KBM-7 (cell line): ENCODE results near the gene TTBK1.

Source experiments
- DNase-seq: peaks from one replicate; pipeline ENCODE4 v3.0.0-alpha.2; 2015
- in situ Hi-C: fragments of 300-500 bp; cut with MboI; formaldehyde crosslinking; loops from 2 replicates; pipeline ENCODE4 v1.14.3; 2020; ENCODE audit warnings: low sequenced_read_pairs, low pct_unique_long_range_greater_than_20kb, mixed read lengths

Gene TTBK1

GRCh38 chr6:43242908-43243663 is at the start of gene TTBK1:
Gene TTBK1, plus strand, starts transcription at chr6:43243481. Its CDS starts 3,180 bp downstream, at chr6:43246661.
- in situ Hi-C loops, result no loop called here
- no peak for DNase-seq

DNA sequence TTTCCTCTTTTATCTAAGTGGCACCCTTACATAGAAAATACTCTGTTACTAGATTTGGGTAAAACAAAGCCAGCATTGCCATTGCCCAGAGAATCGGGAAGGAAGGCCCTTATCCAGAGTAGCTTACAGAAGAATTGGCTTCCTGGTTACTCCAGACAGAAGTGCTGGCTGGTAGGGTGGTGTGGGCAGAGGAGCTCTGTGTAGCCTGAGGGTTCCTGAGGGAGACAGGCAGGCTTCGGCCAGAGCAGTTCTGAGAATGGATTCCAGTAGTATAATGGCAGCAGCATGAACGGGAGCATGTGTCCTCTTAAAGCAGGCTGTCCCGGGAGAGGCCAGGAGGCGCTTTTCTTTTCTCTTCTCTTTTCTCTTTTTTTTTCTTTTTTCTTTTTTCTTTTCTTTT is 49.4 kb upstream of the TTBK1 start:
- in situ Hi-C loops, result no loop called here
- no peak for DNase-seq

DNA sequence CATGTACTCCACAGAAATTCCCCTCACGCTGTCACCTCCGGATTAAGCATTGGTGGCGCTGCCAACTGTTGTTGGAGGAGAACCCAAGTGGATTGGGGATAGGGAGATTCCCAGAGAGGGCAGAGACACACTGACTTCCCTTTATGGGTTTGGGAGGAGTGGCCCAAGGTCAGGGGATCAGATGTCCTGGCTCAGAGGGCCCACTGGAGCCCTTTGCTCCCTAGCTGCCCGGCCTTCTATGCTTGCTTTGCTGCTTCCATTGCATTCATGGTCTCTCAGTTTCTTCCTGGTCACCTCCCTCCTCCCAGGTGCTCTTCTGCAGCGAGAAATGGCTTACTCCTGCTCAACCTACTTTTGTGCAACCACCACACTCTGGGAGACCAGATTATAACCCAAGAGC is 46.9 kb upstream of the TTBK1 start:
- in situ Hi-C loops, result no loop called here
- DNase-seq, result no peak

DNA sequence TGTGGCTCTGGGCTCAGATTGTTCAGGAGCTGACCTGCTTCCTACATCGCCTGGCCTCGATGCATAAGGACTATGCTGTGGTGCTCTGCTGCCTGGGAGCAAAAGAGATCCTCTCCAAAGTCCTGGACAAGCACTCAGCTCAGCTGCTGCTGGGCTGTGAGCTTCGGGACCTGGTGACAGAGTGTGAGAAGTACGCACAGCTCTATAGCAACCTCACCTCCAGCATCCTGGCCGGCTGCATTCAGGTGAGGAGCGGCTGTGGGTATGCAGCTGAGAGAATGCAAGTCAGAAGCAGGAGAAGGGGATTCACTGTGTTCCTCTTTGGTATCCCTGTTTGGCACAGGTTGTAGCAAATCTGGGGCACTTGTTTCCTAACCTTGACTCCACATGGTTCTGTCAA is 43.4 kb upstream of the TTBK1 start:
- DNase-seq, result no peak
- in situ Hi-C loops, result no loop called here

- DNase-seq, result no peak
- in situ Hi-C loops, result no loop called here
Observed at GRCh38 chr6:43200541-43200940, 42.7 kb upstream of the TTBK1 start.

GRCh38 chr6:43202451-43202850 is 40.8 kb upstream of the TTBK1 start:
- DNase-seq, result no peak
- in situ Hi-C loops, result no loop called here

GRCh38 chr6:43203029-43203717 is 40.1 kb upstream of the TTBK1 start:
- DNase-seq, result no peak
- in situ Hi-C loops, result no loop called here

GRCh38 chr6:43203718-43204095 is 39.6 kb upstream of the TTBK1 start:
- DNase-seq, result no peak
- in situ Hi-C loops, result no loop called here

DNA sequence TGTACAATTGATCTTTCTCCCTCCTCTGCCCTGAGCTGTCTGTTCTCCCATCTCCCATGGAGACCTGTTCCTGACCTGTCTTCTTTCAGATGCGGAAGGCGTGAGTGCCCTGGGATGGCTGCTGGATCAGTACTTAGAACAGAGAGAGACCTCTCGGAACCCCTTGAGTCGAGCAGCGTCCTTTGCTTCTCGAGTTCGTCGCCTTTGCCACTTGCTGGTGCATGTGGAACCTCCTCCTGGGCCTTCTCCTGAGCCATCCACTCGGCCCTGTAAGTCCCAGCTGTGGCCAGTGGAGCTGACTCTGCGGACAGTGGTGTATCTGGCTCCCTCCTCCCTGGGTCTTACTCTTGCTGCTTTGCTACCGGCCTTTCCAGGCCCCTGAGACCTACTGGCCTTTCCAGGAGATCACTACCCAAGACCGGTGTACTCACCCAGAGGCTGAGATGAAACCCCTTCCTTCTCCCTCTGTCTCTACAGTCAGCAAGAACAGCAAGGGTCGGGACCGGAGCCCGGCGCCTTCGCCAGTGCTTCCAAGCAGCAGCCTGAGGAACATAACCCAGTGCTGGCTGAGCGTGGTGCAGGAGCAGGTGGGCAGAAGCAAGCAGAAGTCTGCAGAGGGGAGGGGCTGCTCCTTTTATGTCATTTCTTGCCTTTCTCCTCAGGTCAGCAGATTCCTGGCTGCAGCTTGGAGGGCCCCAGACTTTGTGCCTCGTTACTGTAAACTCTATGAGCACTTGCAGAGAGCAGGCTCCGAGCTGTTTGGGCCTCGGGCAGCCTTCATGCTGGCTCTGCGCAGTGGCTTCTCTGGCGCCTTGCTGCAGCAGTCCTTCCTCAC is 38.8 kb upstream of the TTBK1 start:
- in situ Hi-C loops, result no loop called here
- DNase-seq, result no peak

DNA sequence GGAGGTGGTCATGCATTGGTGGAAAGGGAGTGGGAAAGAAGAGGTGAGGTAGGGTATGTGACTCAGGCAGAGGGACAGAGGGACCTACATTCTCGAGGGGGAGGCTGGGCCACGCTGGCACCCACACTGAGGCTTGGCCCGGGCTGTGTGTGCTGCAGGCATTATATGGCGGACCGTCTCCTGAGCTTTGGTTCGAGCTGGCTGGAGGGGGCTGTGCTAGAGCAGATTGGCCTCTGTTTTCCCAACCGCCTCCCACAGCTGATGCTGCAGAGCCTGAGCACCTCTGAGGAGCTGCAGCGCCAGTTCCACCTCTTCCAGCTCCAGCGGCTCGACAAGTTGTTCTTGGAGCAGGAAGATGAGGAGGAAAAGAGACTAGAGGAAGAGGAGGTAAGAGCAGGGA is 37.4 kb upstream of the TTBK1 start:
- no peak for DNase-seq
- in situ Hi-C loops, result no loop called here

GRCh38 chr6:43207286-43207685 is 36.0 kb upstream of the TTBK1 start:
- in situ Hi-C loops, result no loop called here
- DNase-seq, result no peak

DNA sequence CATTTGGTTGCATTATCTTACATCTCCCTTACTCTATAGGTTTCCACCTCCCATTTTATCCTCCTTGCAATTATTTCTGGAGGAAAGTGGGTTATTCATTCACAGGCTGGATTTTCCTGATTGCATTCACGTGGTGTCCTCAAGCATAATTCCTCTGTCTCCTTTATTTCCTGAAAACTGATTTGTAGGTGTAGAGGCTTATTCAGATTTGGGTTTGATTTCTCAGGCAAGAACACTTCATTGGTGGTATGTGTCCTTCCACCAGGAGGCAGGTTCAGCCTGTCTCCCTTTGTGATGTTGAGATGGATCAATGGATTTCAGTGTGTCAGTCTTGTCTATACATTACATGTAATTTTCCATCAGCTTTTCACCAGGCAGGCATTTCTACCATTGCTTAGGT is 31.3 kb upstream of the TTBK1 start:
- in situ Hi-C loops, result no loop called here
- no peak for DNase-seq

DNA sequence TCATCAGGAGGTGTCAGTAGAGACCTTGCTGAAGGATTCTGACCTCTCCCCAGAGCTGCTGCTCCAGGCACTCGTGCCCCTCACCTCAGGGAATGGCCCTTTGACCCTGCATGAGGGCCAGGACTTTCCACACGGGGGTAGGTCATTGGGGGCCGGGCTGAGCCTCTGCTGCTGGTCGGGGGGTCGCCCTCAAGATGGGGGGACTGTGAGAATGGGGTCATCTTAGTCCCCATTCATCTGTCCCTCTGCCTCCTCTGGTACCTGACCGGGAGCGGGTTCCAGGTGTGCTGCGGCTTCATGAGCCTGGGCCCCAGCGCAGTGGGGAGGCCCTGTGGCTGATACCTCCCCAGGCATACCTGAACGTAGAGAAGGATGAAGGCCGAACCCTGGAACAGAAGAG is 29.9 kb upstream of the TTBK1 start:
- DNase-seq, result no peak
- in situ Hi-C loops, result no loop called here

DNA sequence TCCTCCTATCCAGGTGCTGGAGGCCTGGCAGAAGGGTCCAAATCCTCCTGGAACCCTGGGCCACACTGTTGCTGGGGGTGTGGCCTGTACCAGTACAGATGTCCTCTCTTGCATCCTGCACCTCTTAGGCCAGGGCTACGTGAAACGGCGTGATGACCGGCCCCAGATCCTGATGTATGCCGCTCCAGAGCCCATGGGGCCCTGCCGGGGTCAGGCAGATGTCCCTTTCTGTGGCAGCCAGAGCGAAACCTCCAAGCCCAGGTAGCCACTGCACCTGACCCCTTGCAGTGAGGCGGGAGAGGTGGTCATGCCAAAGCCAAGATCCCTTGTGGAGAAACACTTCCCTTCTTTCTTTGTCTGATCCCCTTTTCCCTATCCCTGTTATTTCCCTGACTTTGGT is 28.2 kb upstream of the TTBK1 start:
- in situ Hi-C loops, result no loop called here
- no peak for DNase-seq

- DNase-seq, result no peak
- in situ Hi-C loops, result no loop called here
Observed at GRCh38 chr6:43216200-43216599, 27.1 kb upstream of the TTBK1 start.

- DNase-seq, result no peak
- in situ Hi-C loops, result no loop called here
Observed at GRCh38 chr6:43217351-43217750, 25.9 kb upstream of the TTBK1 start.

- in situ Hi-C loops, result no loop called here
- DNase-seq, result no peak
Observed at GRCh38 chr6:43219119-43219518, 24.2 kb upstream of the TTBK1 start.

GRCh38 chr6:43219814-43220213 is 23.5 kb upstream of the TTBK1 start:
- in situ Hi-C loops, result no loop called here
- DNase-seq, result no peak

DNA sequence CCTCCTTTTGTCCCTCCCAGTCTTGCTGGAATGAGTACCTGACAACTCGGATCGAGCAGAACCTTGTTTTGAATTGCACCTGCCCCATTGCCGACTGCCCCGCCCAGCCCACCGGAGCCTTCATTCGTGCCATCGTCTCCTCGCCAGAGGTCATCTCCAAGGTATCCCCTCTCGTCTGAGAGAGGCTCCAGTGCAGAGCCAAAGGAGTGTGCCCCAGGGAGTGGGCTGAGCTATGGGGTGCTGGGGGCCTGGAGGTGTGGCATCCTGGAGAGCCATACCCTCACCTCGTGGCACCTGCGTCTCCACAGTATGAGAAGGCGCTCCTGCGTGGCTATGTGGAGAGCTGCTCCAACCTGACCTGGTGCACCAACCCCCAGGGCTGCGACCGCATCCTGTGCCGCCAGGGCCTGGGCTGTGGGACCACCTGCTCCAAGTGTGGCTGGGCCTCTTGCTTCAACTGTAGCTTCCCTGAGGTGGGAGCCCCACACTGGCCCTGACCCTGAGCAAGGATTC is 22.8 kb upstream of the TTBK1 start:
- in situ Hi-C loops, result no loop called here
- no peak for DNase-seq
